Activated CD4-positive, alpha-beta T cell treated with anti-CD3 and anti-CD28 coated beads, Interleukin-10, Interleukin-2, amounts not matched to agents 100 ng/mL and 50 ng/mL, durations not matched to agents 16 hours and 8 hours (primary cell): ENCODE results near the gene CYP27B1.

ENCODE experiments used
- DNase-seq: peaks from one replicate; pipeline ENCODE4 v3.0.0-alpha.2; 2020

Gene CYP27B1

DNA sequence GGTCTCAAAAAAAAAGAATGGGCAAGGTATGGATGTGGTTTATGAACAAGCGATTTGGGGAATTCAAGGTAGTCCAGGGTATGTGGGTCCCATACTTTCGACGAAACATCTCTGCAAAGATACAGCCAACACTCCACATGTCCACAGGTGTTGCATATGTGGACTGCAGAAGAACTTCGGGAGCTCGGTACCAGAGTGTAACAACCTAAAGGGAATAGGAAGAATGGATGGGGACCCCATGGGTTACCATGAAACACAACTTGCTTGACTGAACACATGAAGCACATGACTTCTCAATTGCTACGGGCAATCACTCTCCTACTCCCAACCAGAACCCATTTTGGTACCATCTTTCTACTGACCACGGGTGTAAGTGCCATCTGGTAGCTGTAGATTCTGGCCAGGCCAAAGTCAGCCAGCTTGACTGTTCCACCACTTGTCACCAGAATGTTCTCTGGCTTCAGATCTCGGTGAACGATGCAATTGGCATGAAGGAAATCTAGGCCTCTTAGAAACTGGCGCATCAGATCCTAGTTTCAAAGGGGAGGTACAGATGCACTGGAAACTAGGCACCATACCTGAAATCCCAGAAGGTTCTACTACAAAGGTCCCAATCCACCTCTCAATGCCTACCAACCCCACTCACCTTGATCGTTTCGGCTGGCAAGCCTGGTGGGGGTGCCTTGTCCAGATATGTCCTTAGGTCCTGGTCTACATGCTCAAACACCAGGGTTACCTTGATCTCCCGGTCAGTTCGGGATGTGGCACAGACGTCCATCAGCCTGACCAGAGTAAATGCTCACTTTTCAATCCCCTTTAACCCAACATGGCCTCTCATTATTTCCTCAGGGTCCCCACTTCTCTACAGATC is 16.1 kb downstream of the CYP27B1 start:
- no peak for DNase-seq

DNA sequence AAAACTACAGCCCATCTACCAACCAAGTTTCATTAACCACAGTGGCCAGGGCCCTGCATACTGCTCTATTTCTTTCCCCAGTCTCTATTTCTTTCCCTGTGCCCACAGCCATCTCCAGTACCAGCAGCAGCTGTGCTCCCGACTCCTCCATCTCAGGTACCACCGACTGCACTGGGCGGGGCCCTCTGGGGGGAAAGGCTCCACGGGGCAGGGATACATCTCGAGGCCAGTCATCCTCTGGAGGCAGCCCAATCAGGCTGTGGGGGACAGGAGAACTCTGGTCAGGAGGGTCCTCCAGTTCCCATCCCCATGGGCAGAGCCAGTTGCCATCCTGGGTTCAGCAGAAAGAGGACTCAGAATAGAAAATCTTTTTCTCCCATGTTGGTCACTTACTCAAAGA is 17.8 kb downstream of the CYP27B1 start:
- no peak for DNase-seq

GRCh38 chr12:57746025-57746424 is 20.9 kb downstream of the CYP27B1 start:
- DNase-seq: no peak

DNA sequence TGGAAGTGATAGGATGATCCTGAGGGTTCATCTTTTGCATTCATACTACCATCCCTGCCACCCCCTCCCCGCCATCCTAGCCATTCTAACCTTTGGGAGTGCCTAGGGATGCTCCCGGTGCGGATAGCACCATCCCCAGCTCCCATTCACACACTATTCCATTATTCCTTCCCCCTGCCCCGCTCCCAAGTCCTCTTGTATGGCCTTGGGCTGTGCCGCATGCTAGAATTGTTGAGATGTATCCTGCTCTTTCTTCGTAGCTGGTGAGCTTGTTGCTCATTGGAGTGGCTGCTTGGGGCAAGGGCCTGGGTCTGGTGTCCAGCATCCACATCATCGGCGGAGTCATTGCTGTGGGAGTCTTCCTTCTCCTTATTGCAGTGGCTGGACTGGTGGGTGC is 21.4 kb downstream of the CYP27B1 start:
- no peak for DNase-seq

DNA sequence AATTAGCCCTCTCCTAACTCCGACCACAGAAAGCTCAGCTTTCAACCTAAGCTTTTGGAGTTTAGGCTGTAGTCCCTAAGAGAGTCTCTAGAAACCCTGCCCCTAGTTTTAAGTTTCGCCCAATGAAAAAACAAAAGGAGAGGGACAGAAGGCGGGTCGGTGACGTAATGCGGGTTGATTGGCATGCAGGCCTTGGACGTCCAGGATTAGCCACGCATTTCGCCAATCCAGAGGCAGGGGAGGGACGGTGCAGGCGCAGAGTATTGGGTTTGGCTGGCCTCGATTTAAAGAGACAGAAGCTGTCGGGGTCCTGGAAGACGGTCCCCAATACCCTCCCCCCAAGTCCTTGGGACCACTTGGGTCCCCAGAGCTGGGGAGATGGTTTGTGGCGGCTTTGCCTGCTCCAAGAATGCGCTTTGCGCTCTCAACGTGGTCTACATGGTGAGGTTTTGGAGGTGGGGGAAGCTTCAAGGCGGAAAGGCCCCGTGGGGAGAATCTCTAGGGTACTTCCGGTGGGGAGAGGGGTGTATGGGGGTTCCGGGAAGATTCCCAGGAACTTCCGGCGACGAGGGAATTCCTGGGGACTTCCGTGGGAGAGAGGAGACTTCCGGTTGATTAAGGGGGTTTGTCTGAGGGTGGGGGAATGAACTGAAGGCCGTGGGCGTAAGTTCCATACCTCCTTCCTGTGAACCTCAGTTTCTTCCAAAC is 21.9 kb downstream of the CYP27B1 start, which contains the start of gene TSPAN31:
TSS of gene TSPAN31 (plus strand) at position 263 of the 708 bp plus-strand sequence. CDS start at position 379, 116 bp downstream.
- DNase-seq: peak; percentile 96

- peak; percentile 74 for DNase-seq
Observed at GRCh38 chr12:57744194-57744776, 22.6 kb downstream of the CYP27B1 start.

- no peak for DNase-seq
Observed at GRCh38 chr12:57743769-57744168, 23.1 kb downstream of the CYP27B1 start.

- DNase-seq: peak; percentile 91
Observed at GRCh38 chr12:57741844-57742738, 24.8 kb downstream of the CYP27B1 start.

- no peak for DNase-seq
Observed at GRCh38 chr12:57741413-57741789, 25.5 kb downstream of the CYP27B1 start.

DNA sequence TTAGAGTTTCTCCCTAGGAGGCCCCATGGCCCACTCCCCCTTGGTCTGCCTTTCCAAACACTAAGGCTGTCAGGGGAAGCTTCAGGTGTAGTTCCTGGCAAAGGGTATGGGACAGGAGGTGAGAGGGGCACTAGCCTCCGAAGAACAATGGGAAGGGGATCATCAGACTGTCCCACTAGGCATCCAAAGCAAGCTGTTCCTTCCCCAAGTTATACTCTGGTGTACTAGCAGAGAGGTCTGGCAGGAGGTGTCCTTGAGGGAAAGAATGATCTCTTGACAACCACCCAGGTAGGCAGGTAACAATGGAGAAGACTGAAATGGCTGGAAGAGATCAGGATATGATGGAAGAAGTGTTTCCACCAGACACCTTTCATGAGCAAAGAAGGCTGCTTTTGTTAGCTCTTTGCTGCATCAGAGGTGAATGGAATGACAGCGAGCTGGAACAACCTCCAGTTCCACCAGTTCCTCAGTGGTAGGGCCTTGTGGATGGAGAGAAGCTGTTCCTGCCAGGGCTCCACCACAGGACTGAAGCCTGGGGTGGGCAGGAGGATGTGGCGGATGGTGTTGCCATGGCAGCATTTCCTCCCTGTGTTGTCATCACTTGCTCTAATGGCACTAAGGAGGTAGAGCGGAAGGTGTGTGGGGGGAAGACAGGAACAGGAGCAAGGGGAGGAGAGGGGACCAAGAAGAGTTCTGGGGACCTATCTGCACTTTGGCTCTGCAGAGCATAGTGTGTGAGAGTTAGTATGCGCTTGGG is 26.0 kb downstream of the CYP27B1 start:
- peak; percentile 88 for DNase-seq

- no peak for DNase-seq
Observed at GRCh38 chr12:57739914-57740538, 26.9 kb downstream of the CYP27B1 start.

- no peak for DNase-seq
Observed at GRCh38 chr12:57739387-57739786, 27.5 kb downstream of the CYP27B1 start.

DNA sequence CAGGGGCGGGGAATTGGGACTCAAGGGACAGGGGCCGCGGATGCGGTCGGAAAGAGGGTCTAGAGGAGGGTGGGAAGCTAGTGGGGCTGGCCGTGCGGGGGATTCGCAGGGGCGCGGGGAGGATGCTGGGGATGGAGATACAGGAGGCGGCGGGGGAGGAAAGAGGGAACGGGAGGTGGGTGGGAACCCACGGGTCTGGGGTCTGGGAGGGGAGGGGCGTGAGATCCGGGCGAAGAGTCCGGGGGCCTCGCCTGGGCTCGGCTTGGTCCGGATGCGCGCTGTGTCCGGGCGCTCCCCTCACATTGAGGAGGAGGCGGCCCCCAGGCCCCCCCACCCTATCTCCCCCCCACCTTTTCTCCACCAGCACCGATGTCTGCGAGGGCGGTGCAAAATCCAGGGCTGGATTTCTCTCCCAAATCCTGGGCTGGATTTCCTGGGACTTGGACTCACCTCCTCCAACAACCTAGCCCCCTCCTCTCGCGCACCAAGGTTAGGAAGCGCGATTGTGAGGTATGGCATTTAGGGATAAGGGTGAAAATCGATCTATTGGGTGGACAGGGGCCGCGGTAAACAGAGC is 28.1 kb downstream of the CYP27B1 start, which contains the start of gene AGAP2:
TSS of gene AGAP2 (minus strand) at position 82 of the 577 bp plus-strand sequence. CDS start 496 bp downstream, outside the sequence.
- DNase-seq: no peak

- DNase-seq: no peak
Observed at GRCh38 chr12:57737467-57738460, 29.1 kb downstream of the CYP27B1 start.

DNA sequence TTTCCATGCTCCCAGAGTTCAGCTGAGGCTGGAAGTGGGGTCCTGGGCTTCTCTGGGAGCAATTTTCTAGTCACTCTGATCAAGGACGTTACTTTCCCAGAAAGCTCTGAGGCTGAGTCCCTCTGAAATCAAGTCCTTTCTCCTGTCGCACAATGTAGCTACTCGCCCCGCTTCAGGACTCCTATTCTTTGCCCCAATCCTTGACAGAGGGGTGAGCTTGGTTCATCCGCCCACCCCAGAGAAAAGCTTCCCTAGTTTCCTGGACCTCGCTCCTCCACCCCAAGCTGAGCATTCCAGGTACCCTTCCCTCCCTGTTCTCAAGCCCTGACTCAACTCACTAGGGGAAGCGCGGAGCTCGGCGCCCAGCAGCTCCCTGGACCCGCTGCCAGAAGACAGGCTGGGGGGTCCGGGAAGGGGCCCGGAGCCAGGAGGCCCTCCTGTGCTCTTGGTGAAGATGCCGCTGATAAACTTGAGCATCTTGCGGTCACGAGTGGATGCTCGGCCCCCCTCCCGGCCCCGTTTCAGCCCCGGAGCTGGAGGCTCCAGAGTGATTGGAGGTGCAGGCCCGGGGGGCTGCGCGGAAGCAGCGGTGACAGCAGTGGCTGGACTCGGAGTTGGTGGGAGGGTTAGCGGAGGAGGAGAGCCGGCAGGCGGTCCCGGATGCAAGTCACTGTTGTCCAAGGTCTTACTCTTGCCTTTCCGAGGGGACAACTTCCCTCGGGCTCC is 30.0 kb downstream of the CYP27B1 start:
- no peak for DNase-seq

GRCh38 chr12:57735952-57736740 is 30.7 kb downstream of the CYP27B1 start:
- no peak for DNase-seq

DNA sequence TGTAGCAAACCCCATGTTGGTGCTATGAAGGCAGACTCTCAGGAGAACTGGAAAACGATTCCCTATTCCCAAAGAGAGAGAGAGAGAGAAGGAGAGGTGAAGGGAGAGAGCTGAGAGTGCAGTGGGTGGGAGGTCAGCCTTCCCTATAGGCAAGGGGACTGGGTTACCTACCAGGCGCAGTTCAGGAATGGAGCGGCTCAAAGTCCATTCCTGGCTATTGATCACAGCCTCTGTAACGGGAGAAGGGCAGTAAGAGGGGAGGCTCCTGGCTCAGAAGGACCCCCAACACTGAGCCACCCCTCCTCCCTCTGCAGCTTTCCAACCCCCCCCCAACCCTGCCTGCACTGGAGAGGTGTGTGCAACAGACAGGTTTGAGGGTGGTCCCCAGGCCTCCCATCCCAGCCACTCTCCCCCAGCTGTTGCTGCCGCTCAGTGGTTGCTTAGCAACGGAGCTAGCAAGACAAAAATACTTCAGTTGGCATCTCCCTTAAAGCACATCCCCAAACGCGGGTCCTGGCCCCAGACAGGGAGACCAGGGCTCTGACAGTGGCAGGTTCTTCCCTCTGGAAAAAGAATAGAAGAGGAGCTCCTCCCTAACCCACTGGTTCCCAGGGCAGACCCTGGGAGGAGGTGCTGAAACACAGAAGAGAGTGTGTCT is 31.6 kb downstream of the CYP27B1 start:
- no peak for DNase-seq
